Measurements from ENCODE around the gene SYCN. TPM values are rescaled to one million over a fixed set of nuclear protein-coding genes. Genes with fewer than 3 reads are reported as not detected.

Gene SYCN
- total RNA-seq, 1 donor from 2014 or later = not detected

DNA sequence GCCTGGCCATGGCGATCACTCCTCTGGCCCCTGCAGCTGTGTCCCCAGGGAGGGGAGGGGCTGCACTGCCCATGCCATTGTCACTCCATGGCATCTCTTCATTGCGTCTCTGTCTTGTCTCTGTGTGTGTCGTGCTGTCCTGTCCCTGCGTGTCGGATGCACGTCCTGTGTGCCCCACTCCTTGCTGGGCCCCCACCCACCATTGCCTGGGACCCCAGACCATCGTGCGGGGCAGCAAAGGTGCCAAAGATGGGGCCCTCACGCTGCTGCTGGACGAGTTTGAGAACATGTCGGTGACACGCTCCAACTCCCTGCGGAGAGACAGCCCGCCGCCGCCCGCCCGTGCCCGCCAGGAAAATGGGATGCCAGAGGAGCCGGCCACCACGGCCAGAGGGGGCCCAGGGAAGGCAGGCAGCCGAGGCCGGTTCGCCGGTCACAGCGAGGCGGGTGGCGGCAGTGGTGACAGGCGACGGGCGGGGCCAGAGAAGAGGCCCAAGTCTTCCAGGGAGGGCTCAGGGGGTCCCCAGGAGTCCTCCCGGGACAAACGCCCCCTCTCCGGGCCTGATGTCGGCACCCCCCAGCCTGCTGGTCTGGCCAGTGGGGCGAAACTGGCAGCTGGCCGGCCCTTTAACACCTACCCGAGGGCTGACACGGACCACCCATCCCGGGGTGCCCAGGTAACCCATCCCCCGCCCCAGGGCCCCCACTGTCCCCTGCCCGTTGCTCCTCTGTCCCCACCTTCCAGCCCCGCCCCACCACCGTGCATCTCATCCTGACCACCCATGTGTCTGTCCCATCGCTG lies 31.2 kb downstream of the SYCN start:
- H3K27me3 Mint-ChIP-seq = no peaks in the 10 kb centered on the region
- no peak for TF ChIP-seq CTCF (conservative IDR thresholded peaks at IDR 0.05)
- DNase-seq (ENCODE audit: extremely low spot score, unreplicated experiment) = no peak
- no peaks in the 10 kb centered on the region for H3K36me3 Mint-ChIP-seq
- no peak overlapping the region for H3K27ac Mint-ChIP-seq
- no peaks in the 10 kb centered on the region for H3K9me3 Mint-ChIP-seq
- H3K4me3 Mint-ChIP-seq = no peak overlapping the region
- H3K4me1 Mint-ChIP-seq (ENCODE audit: unreplicated experiment) = peaks cover 8% of the 10 kb centered on the region

- H3K36me3 Mint-ChIP-seq = no peaks in the 10 kb centered on the region
- H3K27me3 Mint-ChIP-seq = no peaks in the 10 kb centered on the region
- no peak for DNase-seq (ENCODE audit: extremely low spot score, unreplicated experiment)
- H3K9me3 Mint-ChIP-seq = no peaks in the 10 kb centered on the region
- TF ChIP-seq CTCF (conservative IDR thresholded peaks at IDR 0.05) = no peak
- no peak overlapping the region for H3K4me3 Mint-ChIP-seq
- H3K27ac Mint-ChIP-seq = no peak overlapping the region
- peaks cover 8% of the 10 kb centered on the region for H3K4me1 Mint-ChIP-seq (ENCODE audit: unreplicated experiment)
These were observed 32.3 kb downstream of the SYCN start for GRCh38 chr19:39171479-39172465.

- Mint-ChIP-seq H3K4me3 (no peak overlapping the region), H3K9me3 (no peaks in the 10 kb centered on the region), H3K4me1 (ENCODE audit: unreplicated experiment) (peaks cover 8% of the 10 kb centered on the region), H3K27me3 (no peaks in the 10 kb centered on the region), H3K36me3 (no peaks in the 10 kb centered on the region), H3K27ac (no peak overlapping the region)
- no peak for DNase-seq (ENCODE audit: extremely low spot score, unreplicated experiment)
- TF ChIP-seq CTCF (conservative IDR thresholded peaks at IDR 0.05) = no peak
These were observed 33.5 kb downstream of the SYCN start for GRCh38 chr19:39170386-39171231.

DNA sequence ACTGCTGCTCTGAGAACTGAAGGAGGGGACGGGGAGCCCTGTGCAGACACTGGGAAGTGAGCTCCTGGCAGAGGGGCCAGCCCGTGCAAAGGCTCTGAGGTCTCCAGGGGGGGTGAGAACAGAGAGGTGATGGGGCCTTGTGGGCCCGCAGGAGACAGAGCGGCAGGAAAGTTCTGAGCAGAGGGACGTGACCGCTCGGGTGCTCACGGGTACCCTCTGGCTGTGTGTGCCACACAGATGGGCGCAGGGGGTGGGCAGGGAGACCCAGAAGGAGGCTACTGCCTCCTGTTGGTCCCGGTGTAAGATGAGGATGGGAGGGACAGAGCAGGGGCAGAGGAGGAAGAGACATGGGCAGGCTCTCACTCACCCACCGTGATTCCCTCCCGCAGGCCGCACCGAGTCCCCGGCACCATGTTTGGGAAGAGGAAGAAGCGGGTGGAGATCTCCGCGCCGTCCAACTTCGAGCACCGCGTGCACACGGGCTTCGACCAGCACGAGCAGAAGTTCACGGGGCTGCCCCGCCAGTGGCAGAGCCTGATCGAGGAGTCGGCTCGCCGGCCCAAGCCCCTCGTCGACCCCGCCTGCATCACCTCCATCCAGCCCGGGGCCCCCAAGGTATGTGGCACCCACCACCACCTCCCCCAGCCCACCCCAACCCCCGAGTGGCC lies 34.8 kb downstream of the SYCN start:
- Mint-ChIP-seq H3K9me3 (no peaks in the 10 kb centered on the region), H3K27ac (peak overlapping the region; percentile 79), H3K4me1 (ENCODE audit: unreplicated experiment) (peaks cover 11% of the 10 kb centered on the region), H3K4me3 (no peak overlapping the region), H3K27me3 (no peaks in the 10 kb centered on the region), H3K36me3 (no peaks in the 10 kb centered on the region)
- no peak for TF ChIP-seq CTCF (conservative IDR thresholded peaks at IDR 0.05)
- no peak for DNase-seq (ENCODE audit: extremely low spot score, unreplicated experiment)
